H1 (cell line): ENCODE measurements around the gene AQP11. TPM values are rescaled to one million over a fixed set of nuclear protein-coding genes. Genes with fewer than 3 reads are reported as not detected.

Experiments used
- ASH2L ChIP-seq: fragments of 200-600, 300-600 bp; sonication (generic); IDR thresholded peaks from one replicate; pipeline ENCODE4 v1.7.1; 2017; ENCODE audit warnings: low read length
- CHD2 ChIP-seq: IDR thresholded peaks from 2 replicates; pipeline ENCODE4 v1.6.1; 2012; ENCODE audit warnings: low read length, improper control_type of control experiment
- CHD7 ChIP-seq: fragments of 300-600 bp; sonication (generic); IDR thresholded peaks from 2 replicates; pipeline ENCODE4 v1.7.1; 2012; ENCODE audit warnings: low read length, moderate library complexity, mild to moderate bottlenecking, inconsistent platforms; ENCODE audit not compliant: insufficient replicate concordance
- JUND ChIP-seq: IDR thresholded peaks from 2 replicates; pipeline ENCODE4 v1.6.1; 2011; ENCODE audit warnings: mild to moderate bottlenecking, improper control_type of control experiment, low read length
- SUZ12 ChIP-seq: fragments of 200-600 bp; sonication (generic); IDR thresholded peaks from 2 replicates; pipeline ENCODE4 v1.6.1; 2012; ENCODE audit warnings: mild to moderate bottlenecking, inconsistent platforms, low read length, moderate library complexity, mixed read lengths
- polyA plus RNA-seq, 7 experiments: library from polyadenylated mRNA; depleted of rRNA in 3 of 7; stranded (reverse) in 5 of 7; unstranded in 2 of 7; fragments of >200 nt in 5 of 7; fragments of 200-250 nt in 2 of 7; gene quantifications; 1 replicate in 5 of 7; 2 replicates in 1 of 7; 4 replicates in 1 of 7; pipeline versions ENCODE4 v1.2.1 to v1.2.3, GENCODE V29; 2011 to 2013; ENCODE audit warnings: missing spikeins in 2 of 7, mixed read lengths in 2 of 7
- total RNA-seq: library from RNA; stranded (reverse); fragmentation: NEBNext Ultra II Directional; extraction: Animal tissue kit (Norgen Biotek cat#: 25700); gene quantifications from 2 replicates; pipeline ENCODE4 v1.2.1, GENCODE V29; 2021

AQP11 gene
- total and polyA plus RNA-seq, 2 of the 8 experiments (the other 6 are each of a cell fraction or from before 2014, with no cell fraction given), result 1.1 to 1.6 TPM

GRCh38 chr11:77580712-77581337 lies 8.9 kb upstream of the AQP11 start (continued):
- TF ChIP-seq CHD7 (no peak), CHD2 (no peak), ASH2L (no peak), JUND (no peak), SUZ12 (no peak)
